ENCODE results near the gene PTMA.
"Not testable (repeated sequence)": the region's sequence is repeated elsewhere in the genome, so short reads cannot be mapped to it uniquely, and the experiment has no call there.

PTMA gene, protein sequence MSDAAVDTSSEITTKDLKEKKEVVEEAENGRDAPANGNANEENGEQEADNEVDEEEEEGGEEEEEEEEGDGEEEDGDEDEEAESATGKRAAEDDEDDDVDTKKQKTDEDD

DNA sequence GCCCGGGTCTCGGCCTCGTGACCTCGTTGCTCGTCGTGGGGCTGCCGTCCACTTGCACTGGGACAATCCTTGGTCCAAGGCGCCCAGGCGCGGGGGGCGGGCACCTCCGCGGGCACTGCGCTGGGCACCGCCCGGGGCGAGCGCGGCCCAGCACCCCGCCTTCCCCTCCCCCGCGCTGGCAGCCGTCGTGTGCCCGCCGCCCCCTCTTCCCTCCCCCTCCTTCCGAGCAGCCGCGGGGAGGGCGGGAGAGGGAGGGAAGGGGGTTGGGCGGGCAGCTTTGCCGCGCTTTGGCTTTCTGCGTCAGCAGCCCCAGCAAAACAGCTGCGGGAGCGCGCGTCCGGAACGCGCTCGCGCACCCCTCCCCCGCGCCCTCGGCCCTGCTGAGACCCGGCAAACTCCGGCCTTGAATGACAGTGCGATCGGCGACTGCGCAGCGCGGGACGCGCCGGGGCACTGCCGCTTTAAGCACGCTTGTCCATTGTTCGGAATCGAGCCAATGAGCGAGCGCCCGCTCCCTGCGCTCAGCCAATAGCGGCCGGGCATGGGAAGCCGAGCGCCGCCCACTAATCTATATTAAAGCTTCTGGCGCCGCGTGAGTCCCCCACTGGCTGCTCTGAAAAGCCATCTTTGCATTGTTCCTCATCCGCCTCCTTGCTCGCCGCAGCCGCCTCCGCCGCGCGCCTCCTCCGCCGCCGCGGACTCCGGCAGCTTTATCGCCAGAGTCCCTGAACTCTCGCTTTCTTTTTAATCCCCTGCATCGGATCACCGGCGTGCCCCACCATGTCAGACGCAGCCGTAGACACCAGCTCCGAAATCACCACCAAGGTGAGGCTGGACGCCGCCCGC is at the start of gene PTMA:
TSS of gene PTMA (plus strand) at position 599 of the 846 bp plus-strand sequence. CDS start at position 781, 182 bp downstream.
- peak; percentile 94 for DNase-seq (ENCODE audit: low spot score)

DNA sequence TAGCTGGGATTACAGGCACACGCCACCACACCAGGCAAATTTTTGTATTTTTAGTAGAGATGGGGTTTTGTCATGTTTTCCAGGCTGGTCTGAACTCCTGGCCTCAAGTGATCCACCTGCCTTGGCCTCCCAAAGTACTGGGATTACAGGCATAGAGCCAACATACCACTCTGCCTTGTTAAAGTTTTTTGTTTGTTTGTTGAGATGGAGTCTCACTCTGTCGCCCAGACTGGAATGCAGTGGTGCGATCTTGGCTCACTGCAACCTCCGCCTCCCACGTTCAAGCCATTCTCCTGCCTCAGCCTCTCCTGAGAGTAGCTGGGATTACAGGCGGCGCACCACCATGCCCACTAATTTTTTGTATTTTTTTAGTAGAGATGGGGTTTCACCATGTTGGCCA is 48.3 kb upstream of the PTMA start:
- DNase-seq (ENCODE audit: low spot score), result not testable (repeated sequence)

DNA sequence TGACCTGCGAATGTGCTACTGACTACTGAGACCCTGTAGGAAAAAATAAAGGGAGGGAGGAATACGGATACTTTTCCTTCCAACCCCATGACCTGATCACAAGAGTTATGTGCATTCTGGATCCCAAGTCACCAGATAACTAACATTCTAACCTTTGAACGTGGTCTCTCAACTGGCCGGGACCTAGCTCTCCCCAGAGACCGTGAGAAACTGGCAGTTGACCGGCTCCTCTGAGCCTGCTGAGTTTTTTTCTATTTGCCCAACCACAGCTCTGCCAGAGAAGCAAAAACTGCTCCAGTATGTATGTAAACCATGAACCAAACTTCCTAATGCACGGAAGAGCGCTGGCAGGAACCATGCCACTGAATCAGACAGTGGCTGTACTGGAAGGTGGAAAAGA is 47.5 kb upstream of the PTMA start:
- no peak for DNase-seq (ENCODE audit: low spot score)

DNA sequence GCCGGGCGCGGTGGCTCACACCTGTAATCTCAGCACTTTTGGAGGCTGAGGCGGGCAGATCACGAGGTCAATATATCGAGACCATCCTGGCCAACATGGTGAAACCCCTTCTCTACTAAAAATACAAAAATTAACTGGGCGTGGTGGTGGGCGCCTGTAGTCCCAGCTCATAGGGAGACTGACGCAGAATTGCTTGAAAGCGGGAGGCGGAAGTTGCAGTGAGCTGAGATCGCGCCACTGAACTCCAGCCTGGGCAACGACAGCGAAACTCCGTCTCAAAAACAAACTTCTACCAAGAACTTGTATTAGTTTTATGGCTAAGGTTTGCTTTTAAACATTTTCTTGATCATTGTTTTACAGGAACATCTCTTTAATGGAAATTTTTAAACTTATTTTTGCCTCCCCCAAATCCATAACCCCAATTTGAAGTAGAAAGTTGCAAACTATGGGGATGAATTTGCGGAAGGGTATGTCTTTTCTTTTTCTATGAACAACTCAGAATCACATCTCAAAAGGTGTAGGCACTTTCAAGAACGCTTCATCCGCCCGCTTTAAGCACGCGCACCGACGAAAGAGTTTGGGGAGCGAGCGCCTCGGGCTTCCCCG is 46.8 kb upstream of the PTMA start:
- DNase-seq (ENCODE audit: low spot score), result no peak

DNA sequence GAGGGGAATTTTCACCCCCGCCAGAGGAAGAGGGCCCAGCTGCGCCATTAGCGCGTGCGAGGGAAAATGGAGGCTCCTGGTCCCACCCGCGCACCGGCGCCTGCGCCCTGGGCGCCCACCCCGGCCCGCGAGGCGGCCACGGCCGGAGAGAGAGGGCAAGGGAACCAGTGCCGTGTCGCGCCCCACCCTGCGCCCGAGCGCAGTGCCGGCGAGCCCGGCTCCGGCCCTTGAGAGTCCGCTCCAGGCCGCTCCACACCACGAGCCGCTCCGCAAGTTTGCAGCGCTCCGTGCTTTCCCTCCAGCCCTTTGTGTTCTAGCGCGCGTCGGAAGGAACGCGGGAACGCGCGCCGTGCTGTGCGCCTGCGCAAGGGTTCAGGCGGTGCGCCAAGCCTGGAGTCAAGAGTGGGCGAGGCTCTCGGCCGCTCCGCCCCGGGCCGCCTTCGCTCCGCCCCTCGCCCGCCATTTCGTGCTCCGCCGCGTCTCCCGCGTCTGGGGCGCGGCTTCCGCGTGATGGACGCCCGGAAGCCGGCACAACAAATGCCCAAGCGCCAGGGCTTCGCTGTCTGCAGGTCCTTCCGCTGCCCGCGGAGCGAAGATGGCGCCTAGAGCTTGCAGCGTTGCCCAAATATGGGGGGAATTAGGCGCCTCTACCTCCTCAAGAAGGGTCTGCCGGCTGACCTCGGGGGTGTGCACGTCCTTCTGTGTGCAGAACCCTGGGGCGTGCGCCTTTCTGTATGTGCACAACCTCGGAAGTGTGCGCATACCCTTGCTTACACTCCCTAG is 46.1 kb upstream of the PTMA start:
- peak; percentile 91 for DNase-seq (ENCODE audit: low spot score)

DNA sequence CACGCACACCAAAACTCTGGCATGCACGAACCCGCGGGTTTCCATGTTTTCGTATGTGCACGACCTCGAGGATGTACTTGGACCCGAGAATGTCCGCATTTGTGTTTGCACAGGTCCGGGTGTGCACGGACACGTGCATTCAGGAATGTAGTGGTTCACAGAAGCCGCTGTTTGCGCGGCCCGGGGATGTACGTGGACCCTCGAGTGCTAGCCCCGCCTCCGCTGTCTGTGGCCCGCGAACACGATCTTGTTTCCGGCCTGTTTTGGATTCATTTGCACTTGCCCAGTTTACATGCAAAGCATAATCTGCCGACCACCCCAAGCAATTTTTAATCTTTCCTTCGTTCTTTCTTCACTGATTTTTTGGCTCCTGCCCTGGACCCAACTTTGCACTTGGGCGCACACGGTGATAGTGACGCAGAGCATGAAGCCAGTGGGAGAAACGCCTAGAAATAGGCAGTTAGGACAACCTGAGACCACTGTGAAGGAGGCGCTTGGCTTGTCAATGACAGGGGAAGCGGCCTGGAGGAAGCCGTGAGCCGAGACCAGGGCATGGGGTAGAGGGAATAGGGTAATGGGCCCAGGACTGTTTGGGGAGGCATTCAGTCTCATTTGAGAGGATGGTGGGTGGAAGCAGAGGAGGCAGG is 45.4 kb upstream of the PTMA start:
- no peak for DNase-seq (ENCODE audit: low spot score)

DNA sequence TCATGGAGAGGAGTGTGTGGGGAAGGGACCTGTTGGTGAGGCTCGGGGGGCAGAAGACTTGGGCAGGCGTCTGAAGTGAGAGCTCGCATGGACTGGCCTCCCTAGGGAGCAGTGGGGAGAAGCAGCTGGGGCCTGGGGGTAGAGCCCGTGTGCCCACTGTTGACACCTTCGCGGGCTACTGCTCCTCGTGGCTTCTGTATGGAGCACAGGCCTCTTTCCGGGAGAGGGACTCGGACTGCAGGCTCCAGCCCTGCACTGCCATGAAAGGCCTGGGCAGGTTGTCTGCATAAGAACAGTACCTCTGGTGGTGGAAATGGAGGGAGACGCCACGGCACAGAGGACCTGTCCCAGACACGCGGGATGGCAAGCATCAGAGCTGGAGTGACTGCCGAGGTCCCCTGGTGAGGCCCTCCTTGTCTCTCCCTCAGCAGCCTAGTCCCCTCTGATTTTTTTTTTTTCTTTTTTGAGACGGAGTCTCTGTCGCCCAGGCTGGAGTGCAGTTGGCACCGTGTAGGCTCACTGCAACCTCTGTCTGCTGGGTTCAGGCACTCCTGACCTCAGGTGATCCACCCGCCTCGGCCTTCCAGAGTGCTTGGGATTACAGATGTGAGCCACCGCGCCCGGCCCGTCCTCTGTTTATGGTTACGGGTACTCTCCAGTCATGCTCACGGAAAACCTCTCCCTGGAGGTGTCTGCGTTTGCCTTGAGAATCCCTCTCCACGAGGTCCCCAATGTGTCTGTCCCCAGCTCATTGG is 44.7 kb upstream of the PTMA start:
- no peak for DNase-seq (ENCODE audit: low spot score)

DNA sequence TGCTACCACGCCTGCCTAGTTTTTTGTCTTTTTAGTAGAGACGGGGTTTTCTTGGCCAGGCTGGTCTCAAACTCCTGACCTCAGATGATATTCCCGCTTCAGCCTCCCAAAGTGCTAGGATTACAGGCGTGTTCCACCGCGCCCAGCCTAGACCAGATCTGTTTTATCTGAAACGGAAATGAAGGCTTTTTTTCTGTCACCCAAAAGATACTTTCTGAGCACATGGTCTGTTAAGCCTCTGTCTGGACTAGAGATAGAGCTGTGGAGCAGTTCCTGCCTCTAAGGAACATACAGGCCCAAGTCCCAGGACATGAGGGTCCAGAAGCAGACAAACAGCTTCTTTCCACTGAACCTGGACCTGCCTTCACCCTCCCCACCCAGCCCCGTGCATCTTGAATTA is 43.6 kb upstream of the PTMA start:
- DNase-seq (ENCODE audit: low spot score), result no peak

DNA sequence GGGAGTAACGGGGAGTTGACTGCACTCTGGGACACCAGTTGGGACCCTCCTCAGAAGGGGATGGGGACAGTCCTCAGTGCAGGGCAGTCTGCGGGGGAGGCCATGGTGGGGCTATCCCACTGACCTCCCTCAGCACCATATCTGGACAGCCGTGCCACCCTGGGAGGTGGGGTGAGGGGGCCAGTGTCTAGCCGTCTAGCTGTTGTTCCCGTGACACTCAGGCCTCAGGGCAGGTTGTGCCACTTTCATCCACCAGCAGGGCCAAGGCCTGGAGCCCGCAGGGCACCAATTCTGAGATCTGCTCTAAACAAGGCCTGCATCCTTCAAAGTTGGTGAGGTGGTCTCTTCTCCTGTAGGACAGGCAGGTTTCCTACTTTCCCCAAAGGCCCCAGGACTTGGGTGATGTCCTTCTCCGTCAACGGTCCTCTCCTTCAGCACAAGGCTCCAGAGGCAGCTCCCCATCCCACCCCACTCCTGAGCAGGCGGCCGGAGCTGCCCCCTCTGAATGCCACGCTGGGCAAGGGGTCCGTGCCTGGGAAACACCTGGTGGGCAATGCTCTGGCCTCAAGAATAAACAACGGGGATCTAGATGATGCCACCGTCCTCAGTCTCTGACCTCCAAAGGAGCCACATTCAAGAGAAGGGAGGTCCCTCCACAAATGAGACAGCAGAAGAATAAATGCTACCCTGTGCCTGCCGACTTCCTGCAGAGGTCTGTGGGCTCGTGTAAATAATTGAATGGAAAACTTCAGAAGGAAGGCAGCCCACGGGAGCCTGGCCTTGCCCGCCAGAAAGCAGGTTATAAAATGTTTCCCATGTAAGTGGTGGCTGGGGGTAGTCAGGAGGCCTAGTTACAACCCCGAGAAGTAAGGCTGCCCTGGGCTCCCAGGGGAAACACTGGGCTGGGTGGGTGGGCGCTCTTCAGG is 42.8 kb upstream of the PTMA start:
- DNase-seq (ENCODE audit: low spot score), result no peak

DNA sequence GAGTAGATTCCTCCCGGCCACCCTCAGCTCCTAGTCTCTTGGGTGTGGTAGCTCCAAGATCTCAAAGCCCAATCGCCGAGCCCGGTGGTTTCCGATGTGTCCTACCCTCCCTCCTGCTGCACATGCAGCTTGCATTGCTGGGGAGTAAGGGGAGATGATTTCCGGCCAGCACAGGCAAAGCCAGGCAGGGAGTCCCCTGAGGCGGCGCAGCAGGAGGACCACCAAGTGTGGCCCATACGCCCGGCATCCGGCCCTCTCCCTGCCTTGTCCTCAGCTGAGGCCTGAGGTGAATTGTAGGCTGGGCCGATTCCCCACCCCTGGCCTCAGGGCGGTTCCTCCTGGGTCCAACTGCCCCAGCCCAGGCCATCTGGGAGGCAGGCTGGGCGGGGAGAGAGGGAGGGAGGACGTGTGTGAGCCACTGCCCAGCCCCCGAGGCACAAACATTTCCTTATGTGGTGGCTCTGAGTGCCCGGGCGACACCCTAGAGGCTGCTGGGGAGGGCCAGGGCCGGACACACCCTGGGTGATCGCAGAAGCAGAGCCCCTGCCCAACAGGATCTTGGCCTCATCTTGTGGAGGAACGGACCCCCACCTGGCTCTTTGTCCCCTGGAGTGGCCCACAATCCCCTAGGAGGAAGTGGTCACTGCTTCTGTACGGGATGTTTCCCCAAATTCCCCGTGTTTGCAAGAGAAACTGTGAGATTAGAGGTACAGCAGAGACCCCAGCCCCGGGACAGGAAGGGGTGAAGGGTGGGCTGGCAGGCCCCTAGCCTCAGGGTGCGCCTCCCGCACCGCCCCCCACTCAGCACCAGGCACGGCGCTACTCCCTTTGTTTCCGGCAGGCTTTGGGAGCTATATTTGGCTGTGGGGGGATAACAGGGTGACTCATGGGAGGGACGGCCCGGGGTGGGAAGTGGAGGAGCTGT is 41.9 kb upstream of the PTMA start:
- peak; percentile 65 for DNase-seq (ENCODE audit: low spot score)

DNA sequence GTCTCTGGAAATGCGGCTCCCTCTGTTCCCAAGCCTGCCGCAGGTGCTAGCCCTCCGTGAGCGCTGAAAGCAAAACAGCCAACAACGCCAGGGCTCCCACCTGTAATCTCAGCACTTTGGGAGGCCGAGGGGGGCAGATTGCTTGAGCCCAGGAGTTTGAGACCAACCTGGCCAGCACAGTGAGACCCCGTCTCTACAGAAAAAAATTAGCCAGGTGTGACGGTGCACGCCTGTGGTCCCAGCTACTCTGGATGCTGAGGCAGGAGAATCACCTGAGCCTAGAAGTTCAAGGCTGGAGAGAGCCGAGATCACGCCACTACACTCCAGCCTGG is 41.3 kb upstream of the PTMA start:
- DNase-seq (ENCODE audit: low spot score), result no peak

DNA sequence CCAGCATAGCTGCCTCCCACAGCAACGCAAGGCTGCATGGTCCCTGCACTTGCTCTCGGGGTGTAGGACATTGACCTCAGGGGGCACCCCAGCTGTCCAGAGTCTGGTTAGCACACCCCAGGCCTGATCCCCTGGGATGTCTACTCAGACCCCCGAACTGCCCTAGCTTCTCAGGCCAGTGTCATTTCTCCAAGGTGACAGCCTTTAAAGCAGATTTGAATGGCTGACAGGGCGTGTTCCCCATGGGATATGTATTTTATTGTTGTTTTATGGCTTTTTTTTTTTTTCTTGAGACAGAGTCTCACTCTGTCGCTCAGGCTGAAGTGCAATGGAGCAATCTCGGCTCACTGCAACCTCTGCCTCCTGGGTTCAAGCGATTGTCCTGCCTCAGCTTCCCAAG is 40.8 kb upstream of the PTMA start:
- no peak for DNase-seq (ENCODE audit: low spot score)

DNA sequence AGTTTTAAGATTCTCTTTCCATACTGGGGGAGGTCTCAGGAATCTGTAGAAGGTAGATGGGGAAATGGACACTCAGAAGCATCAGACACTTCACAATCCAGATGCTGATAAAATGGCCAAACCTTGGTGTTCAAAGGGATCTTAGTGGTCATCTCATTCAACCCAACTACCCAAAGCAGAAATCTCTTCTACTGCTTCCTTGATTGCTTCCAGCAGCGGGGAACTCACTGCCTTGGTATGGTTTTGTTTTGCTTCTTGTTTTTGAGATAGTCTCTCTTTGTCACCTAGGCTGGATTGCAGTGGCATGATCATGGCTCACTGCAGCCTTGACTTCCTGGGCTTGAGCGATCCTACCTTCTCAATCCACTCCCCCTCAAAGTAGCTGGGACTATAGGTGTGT is 39.3 kb upstream of the PTMA start:
- no peak for DNase-seq (ENCODE audit: low spot score)

DNA sequence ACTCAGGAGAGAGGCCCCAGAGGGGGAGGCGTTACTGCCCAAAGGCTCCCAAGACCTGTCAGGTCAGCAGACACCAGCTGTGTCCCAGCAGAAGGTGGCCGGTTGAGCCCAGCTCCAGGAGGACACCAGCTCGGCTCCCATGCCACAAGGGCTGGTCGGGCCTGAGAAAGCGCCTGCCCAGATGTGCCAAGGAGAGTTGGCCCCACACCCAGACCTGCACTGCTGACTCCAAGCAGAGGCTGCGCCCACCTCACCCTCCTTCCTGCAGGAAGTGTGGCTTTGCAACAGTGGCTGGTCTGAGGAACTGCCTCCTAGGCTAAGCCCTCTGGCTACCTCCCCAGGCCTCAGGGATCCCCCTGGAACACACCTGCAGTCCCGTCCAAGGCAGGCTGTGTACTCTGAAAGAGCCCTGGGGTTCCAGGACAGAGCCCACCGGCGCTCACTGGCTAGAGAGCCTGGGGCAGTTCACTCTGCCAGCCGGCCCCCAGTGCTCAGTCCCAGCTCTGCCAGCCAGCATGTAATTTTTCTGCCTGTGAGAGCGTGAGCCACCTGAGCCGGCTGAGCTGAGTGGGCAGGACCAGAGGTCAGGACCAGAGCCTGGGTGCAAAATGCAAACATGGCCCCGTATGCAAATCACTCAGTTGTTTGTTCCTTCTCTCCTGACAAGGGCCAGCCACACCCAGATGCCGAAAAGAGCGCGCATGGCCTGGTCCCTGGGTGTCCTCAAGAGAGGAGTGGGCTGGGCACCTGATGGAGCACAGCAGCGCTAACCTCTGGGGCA is 36.9 kb upstream of the PTMA start:
- no peak for DNase-seq (ENCODE audit: low spot score)

DNA sequence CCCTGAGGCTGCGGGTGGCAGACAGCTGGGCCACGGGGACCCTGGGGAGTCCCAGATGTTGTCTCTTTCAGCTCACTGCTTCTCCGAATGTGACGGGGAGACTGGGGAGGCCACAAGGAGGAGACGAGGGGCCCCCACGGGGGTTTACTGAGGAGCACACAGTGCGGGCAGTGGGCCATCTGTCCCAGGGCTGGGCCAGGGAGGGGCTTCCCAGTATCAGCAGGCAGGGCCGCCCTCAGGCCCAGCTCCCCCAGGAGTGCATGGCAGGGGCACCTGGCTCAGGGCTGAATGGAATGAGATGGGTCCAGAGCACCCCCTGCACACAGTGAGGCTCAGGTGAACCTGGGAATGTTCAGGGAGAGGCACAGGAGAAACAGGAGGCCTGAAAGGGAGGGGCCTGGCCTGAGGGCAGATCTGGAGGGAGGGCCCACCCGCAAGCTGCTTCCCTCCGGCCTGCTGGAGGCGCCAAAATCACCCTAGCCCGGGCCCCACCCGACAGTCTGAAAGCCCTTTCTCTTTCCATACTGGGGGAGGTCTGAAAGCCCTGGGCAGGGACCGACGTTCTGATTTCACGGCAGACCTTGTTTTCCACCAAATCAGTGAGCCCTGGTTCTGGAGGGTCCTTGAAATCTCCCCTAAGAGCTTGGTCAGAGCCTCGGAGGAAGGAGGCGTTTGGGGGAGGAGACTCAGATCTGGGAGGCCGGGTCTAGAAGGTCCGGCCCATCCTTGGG is 35.5 kb upstream of the PTMA start:
- DNase-seq (ENCODE audit: low spot score), result peak; percentile 53

DNA sequence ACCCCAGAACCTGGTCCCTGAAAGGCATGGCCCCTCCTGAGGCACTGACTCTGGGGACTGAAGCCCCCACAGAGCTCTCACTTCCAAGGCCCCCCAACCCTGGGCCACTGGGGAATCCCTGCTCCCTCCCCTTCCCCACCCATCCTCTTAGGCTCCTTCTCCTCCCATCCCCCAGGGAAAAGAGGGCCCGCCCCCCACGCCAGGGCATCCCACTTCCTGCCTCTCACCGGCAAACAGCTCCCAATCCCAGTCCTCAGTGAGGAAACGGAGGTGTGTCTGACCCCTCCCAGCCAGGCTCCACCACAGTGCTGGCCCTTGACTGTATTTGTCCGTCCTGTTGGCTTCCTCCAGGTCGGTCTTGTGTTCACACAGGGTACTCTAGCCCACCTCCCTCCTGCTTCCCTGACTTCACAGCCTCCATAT is 35.0 kb upstream of the PTMA start:
- DNase-seq (ENCODE audit: low spot score), result peak; percentile 81

DNA sequence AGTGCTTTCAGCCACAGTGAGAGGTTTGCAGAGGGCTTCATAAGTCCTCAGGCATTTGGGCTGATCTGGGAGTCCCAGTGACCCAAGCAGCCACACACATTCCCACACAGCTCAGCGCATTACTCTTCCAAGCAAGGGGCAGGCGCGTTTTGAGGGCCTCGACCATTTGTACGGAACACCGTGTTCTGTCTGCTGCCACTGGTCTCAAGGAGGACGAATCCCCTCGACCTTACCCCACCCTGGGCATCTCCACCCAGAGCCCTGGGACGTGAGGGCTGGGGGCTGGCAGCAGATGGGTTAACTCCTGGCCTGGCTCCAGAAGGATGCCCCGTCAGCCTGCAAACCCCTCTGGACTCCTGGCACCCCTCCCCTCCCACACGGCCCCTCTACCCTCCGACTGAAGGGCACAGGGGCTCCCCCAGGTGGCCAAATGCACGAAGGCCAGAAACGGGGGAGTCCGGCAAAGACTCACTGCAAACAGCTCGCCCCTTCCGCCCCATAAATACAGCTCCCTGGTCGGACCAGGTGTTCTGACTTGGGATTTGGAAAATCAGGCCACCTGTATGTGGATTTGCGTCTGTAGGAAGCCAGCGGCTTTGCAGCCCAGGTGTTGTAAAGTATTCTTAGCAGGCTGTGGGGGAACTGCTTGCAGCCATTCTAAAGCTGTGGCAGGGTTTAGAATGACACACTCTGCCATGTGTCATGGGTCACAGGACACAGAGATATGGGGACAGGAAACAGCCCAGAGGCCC is 33.6 kb upstream of the PTMA start:
- DNase-seq (ENCODE audit: low spot score), result no peak

Measured in COLO829 (cell line).